ENCODE measurements around the gene SLC7A11.

The SLC7A11 gene

DNA sequence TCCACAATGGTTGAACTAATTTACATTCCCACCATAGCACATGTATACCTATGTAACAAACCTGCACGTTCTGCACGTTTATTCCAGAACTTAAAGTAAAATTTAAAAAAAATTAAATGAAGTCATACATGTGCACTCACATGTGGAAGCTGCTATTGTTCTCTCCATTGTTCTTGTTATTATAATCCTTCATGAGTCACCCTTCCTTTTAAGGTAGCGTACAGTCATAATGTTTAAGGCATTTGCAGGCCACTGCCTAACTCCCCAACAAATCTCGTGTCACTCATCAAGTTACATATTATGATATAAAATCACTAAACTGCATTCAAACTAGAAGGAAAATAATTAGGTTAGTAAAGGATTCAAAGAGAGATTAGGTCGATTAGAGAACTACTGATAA lies 63.6 kb downstream of the SLC7A11 start:
- Histone ChIP-seq H3K4me3 (no peak overlapping the region), H3K27me3 (no peaks in the 10 kb centered on the region), H3K4me1 (peaks cover 0 to 34% (median 0%) of the 10 kb centered on the region in 4 donors), H3K27ac (no peak overlapping the region), H3K36me3 (no peaks in the 10 kb centered on the region), H3K9me3 (no peaks in the 10 kb centered on the region)
- TF ChIP-seq, protein P1, sequence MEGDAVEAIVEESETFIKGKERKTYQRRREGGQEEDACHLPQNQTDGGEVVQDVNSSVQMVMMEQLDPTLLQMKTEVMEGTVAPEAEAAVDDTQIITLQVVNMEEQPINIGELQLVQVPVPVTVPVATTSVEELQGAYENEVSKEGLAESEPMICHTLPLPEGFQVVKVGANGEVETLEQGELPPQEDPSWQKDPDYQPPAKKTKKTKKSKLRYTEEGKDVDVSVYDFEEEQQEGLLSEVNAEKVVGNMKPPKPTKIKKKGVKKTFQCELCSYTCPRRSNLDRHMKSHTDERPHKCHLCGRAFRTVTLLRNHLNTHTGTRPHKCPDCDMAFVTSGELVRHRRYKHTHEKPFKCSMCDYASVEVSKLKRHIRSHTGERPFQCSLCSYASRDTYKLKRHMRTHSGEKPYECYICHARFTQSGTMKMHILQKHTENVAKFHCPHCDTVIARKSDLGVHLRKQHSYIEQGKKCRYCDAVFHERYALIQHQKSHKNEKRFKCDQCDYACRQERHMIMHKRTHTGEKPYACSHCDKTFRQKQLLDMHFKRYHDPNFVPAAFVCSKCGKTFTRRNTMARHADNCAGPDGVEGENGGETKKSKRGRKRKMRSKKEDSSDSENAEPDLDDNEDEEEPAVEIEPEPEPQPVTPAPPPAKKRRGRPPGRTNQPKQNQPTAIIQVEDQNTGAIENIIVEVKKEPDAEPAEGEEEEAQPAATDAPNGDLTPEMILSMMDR (IDR thresholded peaks at IDR 0.05): no peak
- intact Hi-C loops (cut with DNase I; ENCODE audit: low total_unique reads): no loop called here
- no peak for DNase-seq

- Histone ChIP-seq H3K27me3 (no peaks in the 10 kb centered on the region), H3K4me3 (no peak overlapping the region), H3K27ac (no peak overlapping the region), H3K9me3 (no peaks in the 10 kb centered on the region), H3K36me3 (no peaks in the 10 kb centered on the region), H3K4me1 (peaks cover 0 to 31% (median 0%) of the 10 kb centered on the region in 4 donors)
- DNase-seq: no peak
- TF ChIP-seq, protein P1 (IDR thresholded peaks at IDR 0.05): no peak
- intact Hi-C loops (cut with DNase I; ENCODE audit: low total_unique reads): no loop called here
These were observed 64.7 kb downstream of the SLC7A11 start for GRCh38 chr4:138177278-138177968.

DNA sequence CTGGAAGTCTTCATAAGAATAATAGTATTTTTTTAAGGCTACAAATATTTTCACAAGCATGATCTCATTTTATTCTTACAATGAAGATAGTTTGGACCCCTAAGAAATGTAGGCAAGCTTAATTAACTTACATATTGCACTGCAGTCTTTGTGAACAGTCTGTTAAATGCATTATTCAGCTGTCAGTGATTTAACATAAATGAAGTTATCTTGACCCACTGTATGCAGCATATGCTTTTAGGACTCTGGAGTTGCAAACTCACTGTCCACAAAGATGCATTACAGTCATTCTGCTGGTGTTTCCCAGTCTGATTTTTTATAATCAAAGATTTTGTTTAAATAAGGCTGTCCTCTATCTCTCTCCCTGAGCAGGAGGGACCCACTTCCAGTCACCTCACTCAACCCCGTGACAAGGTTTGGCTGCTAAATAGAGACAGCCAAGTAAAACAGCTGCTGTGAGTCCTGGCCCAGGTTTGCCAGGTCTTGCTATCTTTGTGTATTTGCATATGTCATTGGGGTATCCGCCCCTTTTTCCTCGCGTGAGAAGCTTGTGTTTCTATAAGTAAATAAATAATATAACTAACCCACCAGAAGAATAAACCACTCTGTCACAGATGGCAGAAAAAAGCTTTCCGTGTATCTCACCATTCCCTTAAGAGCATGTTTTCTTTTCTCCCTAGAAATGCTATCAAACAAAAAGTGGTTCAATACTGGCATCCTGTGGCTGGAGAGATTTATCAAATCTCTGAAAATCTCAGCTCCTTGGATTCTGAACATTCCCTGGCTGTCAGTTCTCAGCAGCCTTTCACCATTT lies 67.0 kb downstream of the SLC7A11 start:
- Histone ChIP-seq H3K27me3 (no peaks in the 10 kb centered on the region), H3K4me1 (peaks cover 0 to 15% (median 0%) of the 10 kb centered on the region in 4 donors), H3K4me3 (no peak overlapping the region), H3K27ac (peak overlapping the region in 1 of 2 donors; percentile 8), H3K36me3 (no peaks in the 10 kb centered on the region), H3K9me3 (no peaks in the 10 kb centered on the region)
- intact Hi-C loops (cut with DNase I; ENCODE audit: low total_unique reads): no loop called here
- no peak for DNase-seq
- TF ChIP-seq, protein P1 (IDR thresholded peaks at IDR 0.05): no peak

GRCh38 chr4:138164208-138164607 lies 77.9 kb downstream of the SLC7A11 start:
- Histone ChIP-seq H3K9me3 (no peaks in the 10 kb centered on the region), H3K27ac (no peak overlapping the region), H3K4me3 (no peak overlapping the region), H3K4me1 (no peaks in the 10 kb centered on the region), H3K36me3 (no peaks in the 10 kb centered on the region), H3K27me3 (no peaks in the 10 kb centered on the region)
- no peak for DNase-seq
- TF ChIP-seq, protein P1 (IDR thresholded peaks at IDR 0.05): no peak
- intact Hi-C loops (cut with DNase I; ENCODE audit: low total_unique reads): no loop called here

DNA sequence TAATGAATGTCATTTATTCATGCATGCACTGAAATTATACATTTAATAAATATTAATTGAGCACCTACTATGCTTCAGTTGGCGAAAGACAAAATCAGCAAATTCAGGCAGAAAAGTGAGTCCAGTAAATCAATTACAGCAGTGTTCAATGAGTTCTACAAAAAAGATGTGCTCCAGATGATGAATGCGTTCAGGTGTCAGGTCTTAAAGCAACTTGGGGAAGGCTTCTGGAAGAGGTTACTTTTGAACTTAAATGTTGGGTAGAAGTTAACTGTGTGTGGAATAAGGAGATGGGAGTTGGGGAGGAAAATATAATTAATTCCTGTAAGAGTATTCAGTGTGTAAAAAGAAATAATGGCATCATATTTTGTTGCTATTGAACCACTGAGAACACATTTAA lies 79.0 kb downstream of the SLC7A11 start:
- Histone ChIP-seq H3K27me3 (no peaks in the 10 kb centered on the region), H3K36me3 (no peaks in the 10 kb centered on the region), H3K27ac (no peak overlapping the region), H3K4me3 (no peak overlapping the region), H3K4me1 (no peaks in the 10 kb centered on the region), H3K9me3 (no peaks in the 10 kb centered on the region)
- TF ChIP-seq, protein P1 (IDR thresholded peaks at IDR 0.05): no peak
- intact Hi-C loops (cut with DNase I; ENCODE audit: low total_unique reads): no loop called here
- DNase-seq: no peak
